HEK293 (cell line): ENCODE results near the gene ANO6.

Experiments
- CTCF ChIP-seq: fragments of 450-650 bp; formaldehyde crosslinking; IDR thresholded peaks from 2 replicates; pipeline ENCODE4 v1.5.1; 2016; ENCODE audit warnings: missing biosample characterization, missing genetic modification characterization
- ZFP37 ChIP-seq: fragments of 450-650 bp; formaldehyde crosslinking; IDR thresholded peaks from 2 replicates; pipeline ENCODE4 v1.5.1; 2016; ENCODE audit warnings: missing biosample characterization, missing genetic modification characterization
- ZNF10 ChIP-seq: fragments of 450-650 bp; formaldehyde crosslinking; IDR thresholded peaks from 2 replicates; pipeline ENCODE4 v1.5.1; 2017; ENCODE audit warnings: missing biosample characterization, missing genetic modification characterization
- ZNF175 ChIP-seq: fragments of 450-650 bp; formaldehyde crosslinking; IDR thresholded peaks from 2 replicates; pipeline ENCODE4 v1.5.1; 2016; ENCODE audit warnings: missing biosample characterization, missing genetic modification characterization
- ZNF398 ChIP-seq: fragments of 450-650 bp; formaldehyde crosslinking; IDR thresholded peaks from 2 replicates; pipeline ENCODE4 v1.5.1; 2017; ENCODE audit warnings: missing biosample characterization, missing genetic modification characterization
- ZNF621 ChIP-seq: fragments of 450-650 bp; formaldehyde crosslinking; IDR thresholded peaks from 2 replicates; pipeline ENCODE4 v1.5.1; 2017; ENCODE audit warnings: missing biosample characterization, missing genetic modification characterization
- ZNF830 ChIP-seq: fragments of 450-650 bp; IDR thresholded peaks from 2 replicates; pipeline ENCODE4 v1.5.0; 2018; ENCODE audit warnings: missing biosample characterization, missing genetic modification characterization, low read depth, mild to moderate bottlenecking, moderate library complexity

DNA sequence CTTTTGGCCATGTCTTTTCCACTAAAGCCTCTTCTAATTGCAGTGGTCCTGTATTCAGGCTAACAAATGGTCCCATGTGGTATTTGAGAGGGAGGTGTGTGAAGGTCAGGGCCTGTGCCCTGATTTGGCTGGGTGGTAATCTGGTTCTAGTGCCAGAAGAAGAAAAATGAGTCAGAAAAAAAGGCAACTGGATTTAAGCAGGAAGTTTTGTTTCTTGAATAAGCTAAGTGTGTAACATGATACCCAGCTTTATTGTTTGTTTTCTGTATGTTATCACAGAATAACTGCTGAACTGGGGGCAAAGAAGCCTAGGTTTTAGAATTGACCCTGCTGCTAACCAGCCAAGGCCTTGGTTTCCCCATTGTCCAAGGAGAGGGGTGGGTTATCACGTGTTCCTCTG is 134.0 kb downstream of the ANO6 start:
- TF ChIP-seq ZFP37 (tag by site-specific recombination) = no peak
- TF ChIP-seq CTCF (tag by site-specific recombination) = no peak
- no peak for TF ChIP-seq ZNF621
- TF ChIP-seq ZNF398 = no peak
- TF ChIP-seq ZNF175 (tag by site-specific recombination) = no peak
- TF ChIP-seq ZNF830 (tag by site-specific recombination) = no peak
- no peak for TF ChIP-seq ZNF10 (tag by site-specific recombination)
